Upper lobe of left lung (tissue), 6 donors: ENCODE data around the gene UBAC2. TPM values are rescaled to one million over a fixed set of nuclear protein-coding genes. Genes with fewer than 3 reads are reported as not detected.

Source experiments
- ATAC-seq, 2 donors: fragments of 200-7000 bp; cut with Tn5 transposase; one replicate each; pipeline ENCODE4 v1.9.1; 2022; ENCODE audit warnings: mild to moderate bottlenecking in 2 of 2, moderate library complexity in 2 of 2; ENCODE audit not compliant: low FRiP score in 2 of 2
- DNase-seq, 2 donors: peaks; one replicate each; pipeline ENCODE4 v3.0.0-alpha.2; 2019 to 2020
- H3K27ac ChIP-seq, 4 donors: fragments of 200-600 bp; sonication (generic); one replicate each; pipeline ENCODE4 v1.5.1; 2016 to 2019
- H3K27me3 ChIP-seq, 4 donors: fragments of 200-600 bp; sonication (generic); one replicate each; pipeline ENCODE4 v1.5.1; 2017 to 2019
- H3K36me3 ChIP-seq, 4 donors: fragments of 200-600 bp; sonication (generic); one replicate each; pipeline ENCODE4 v1.5.1; 2016 to 2019
- H3K4me1 ChIP-seq, 4 donors: fragments of 200-600 bp; sonication (generic); one replicate each; pipeline ENCODE4 v1.5.1; 2018 to 2019
- H3K4me3 ChIP-seq, 4 donors: fragments of 200-600 bp; sonication (generic); one replicate each; pipeline ENCODE4 v1.5.1; 2017 to 2019; ENCODE audit warnings: mild to moderate bottlenecking in 2 of 4, moderate library complexity in 1 of 4
- H3K9me3 ChIP-seq, 4 donors: fragments of 200-600 bp; sonication (generic); one replicate each; pipeline ENCODE4 v1.5.1; 2018 to 2019
- EP300 ChIP-seq, 4 donors: sonication (generic); formaldehyde crosslinking; IDR thresholded peaks; one replicate each; pipeline ENCODE4 v1.5.1; 2017; ENCODE audit warnings: antibody characterized with exemption in 4 of 4, control low read depth in 2 of 4
- POLR2A ChIP-seq, 4 donors: fragments of 450-650 bp; IDR thresholded peaks; one replicate each; pipeline ENCODE4 v1.5.1; 2016 to 2017; ENCODE audit warnings: antibody characterized with exemption in 4 of 4, mild to moderate bottlenecking in 2 of 4
- POLR2AphosphoS5 ChIP-seq, 2 donors: sonication (generic); formaldehyde crosslinking; IDR thresholded peaks; one replicate each; pipeline ENCODE4 v1.5.1; 2017; ENCODE audit warnings: antibody characterized with exemption in 2 of 2
- WGBS, 2 donors: methylation state at CpG; one replicate each; pipeline ENCODE4 v1.1.5; 2017 to 2018; 5-methylcytosine and 5-hydroxymethylcytosine counted together
- total RNA-seq, 6 donors: library from RNA; depleted of rRNA in 4 of 6; stranded (reverse); fragments of >200 nt in 4 of 6; gene quantifications; one replicate each; pipeline versions ENCODE4 v1.1.0 to v1.2.1, GENCODE V29; 2016 to 2021
- TF ChIP-seq, protein P1 (sequence below), 6 experiments: fragments of 450-650 bp in 4 of 6; fragments of 200-600 bp in 2 of 6; sonication (generic) in 2 of 6; IDR thresholded peaks; one replicate each; pipeline ENCODE4 v1.5.1; 2016 to 2019; ENCODE audit warnings: antibody characterized with exemption in 6 of 6
- donor health status: DM: no; HTN: no; CAD: no; lungs with moderate emphysema.
- donor health status: DM: no; HTN: yes; CAD: no; lungs with severe emphysema.

Gene UBAC2
- total RNA-seq, 6 donors from 2014 or later = 29.3 to 55.5 (median 47.7) TPM

- TF ChIP-seq EP300 (IDR thresholded peaks at IDR 0.05) = no peak
- TF ChIP-seq POLR2A (IDR thresholded peaks at IDR 0.05) = no peak
- TF ChIP-seq, protein P1, sequence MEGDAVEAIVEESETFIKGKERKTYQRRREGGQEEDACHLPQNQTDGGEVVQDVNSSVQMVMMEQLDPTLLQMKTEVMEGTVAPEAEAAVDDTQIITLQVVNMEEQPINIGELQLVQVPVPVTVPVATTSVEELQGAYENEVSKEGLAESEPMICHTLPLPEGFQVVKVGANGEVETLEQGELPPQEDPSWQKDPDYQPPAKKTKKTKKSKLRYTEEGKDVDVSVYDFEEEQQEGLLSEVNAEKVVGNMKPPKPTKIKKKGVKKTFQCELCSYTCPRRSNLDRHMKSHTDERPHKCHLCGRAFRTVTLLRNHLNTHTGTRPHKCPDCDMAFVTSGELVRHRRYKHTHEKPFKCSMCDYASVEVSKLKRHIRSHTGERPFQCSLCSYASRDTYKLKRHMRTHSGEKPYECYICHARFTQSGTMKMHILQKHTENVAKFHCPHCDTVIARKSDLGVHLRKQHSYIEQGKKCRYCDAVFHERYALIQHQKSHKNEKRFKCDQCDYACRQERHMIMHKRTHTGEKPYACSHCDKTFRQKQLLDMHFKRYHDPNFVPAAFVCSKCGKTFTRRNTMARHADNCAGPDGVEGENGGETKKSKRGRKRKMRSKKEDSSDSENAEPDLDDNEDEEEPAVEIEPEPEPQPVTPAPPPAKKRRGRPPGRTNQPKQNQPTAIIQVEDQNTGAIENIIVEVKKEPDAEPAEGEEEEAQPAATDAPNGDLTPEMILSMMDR (IDR thresholded peaks at IDR 0.05) = no peak
- TF ChIP-seq POLR2AphosphoS5 (IDR thresholded peaks at IDR 0.05) = no peak
- WGBS, 2 donors = 74 to 78% methylated on average over 16 to 18 of the region's 18 CpGs
- no peak for DNase-seq
- Histone ChIP-seq H3K36me3 (no peaks in the 10 kb centered on the region), H3K27me3 (no peaks in the 10 kb centered on the region), H3K4me3 (peak overlapping the region in 1 of 4 donors; percentile 33), H3K9me3 (no peaks in the 10 kb centered on the region), H3K4me1 (peaks cover 18 to 23% (median 19%) of the 10 kb centered on the region in 4 donors), H3K27ac (peak overlapping the region; percentile 49 to 68 (median 56))
- ATAC-seq = no peak
These were observed 231.4 kb downstream of the UBAC2 start for GRCh38 chr13:99431927-99432608.

DNA sequence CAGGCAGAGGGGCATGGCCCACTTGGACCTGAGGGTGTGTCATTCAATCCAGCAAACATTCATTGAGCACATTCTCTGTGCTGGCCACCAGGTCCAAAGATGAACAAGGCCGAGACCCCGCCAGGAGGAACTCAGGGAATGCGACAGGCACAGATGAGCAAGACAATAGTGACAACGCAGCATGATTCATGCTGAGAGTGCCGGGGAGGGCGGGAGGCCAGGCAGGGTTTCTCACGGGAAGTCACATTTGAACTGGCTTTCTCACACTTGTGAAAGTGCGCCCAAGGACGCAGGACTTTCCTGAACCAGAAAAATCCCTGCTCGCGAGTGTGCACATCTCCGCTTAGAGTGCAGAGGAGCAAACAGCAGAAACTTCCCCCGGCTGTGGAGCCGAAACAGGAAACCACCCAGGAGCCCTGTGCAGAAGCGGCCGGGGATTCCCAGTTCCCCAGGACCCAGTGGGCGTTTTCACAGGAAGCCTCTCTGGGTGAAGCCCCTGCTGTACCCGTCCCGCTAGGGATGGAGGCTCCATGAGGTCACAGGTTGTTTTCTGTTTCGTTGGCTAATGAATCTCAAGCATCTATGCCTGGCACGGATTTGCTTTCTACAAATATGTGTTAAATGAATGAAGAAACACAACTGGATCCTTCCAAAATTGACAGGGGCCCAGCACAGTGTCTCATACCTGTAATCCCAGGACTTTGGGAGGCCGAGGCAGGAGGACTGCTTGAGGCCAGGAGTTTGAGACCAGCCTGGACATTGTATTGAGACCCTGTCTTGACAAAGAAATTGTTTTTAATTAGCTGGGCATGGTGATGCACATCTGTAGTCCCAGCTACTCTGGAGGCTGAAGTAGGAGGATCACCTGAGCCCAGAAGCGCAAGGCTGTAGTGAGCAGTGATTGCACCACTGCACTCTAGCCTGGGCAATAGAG is 232.2 kb downstream of the UBAC2 start:
- Histone ChIP-seq H3K27me3 (no peaks in the 10 kb centered on the region), H3K4me3 (peak overlapping the region in 3 of 4 donors; percentile 7 to 33 (median 23)), H3K36me3 (no peaks in the 10 kb centered on the region), H3K9me3 (no peaks in the 10 kb centered on the region), H3K4me1 (peaks cover 22 to 27% (median 22%) of the 10 kb centered on the region in 4 donors), H3K27ac (peak overlapping the region; percentile 49 to 68 (median 56))
- TF ChIP-seq, protein P1 (IDR thresholded peaks at IDR 0.05) = peak in 1 of 6 experiments; percentile 35
- TF ChIP-seq POLR2A (IDR thresholded peaks at IDR 0.05) = peak in 1 of 4 donors; percentile 46
- TF ChIP-seq POLR2AphosphoS5 (IDR thresholded peaks at IDR 0.05) = peak; percentile 54 to 55
- TF ChIP-seq EP300 (IDR thresholded peaks at IDR 0.05) = peak in 1 of 4 donors; percentile 16
- DNase-seq (peak in 1 of 2 donors; percentile 78), ATAC-seq (peak; percentile 15 to 77)
- 22 to 51% methylated on average over 6 to 23 of the region's 23 CpGs for WGBS, 2 donors

DNA sequence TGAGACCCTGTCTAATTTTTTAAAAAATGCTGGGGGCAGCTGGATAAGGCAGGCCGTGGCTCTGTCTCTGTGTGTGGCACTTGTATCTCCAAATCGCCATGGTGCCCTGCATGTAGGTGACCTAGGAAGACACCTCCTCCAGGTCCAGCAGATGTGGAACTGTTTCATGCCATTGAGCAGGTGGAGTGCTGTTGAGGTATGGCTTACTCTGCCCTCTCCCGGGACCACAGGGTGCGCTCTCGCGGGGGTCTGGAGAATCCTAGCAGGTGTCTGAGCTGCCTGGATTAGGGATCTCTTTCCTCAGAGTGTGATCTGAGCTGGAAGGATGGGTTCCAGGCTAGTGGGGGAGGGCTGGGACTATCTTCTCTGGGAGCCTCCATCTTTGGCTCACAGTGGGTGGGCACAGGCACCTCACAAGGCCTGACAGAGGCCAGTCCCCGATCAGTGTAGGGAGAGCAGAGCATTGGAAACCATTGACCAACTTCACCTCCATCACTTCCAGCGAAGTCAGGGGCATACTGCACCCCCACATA is 233.0 kb downstream of the UBAC2 start:
- DNase-seq = no peak

DNA sequence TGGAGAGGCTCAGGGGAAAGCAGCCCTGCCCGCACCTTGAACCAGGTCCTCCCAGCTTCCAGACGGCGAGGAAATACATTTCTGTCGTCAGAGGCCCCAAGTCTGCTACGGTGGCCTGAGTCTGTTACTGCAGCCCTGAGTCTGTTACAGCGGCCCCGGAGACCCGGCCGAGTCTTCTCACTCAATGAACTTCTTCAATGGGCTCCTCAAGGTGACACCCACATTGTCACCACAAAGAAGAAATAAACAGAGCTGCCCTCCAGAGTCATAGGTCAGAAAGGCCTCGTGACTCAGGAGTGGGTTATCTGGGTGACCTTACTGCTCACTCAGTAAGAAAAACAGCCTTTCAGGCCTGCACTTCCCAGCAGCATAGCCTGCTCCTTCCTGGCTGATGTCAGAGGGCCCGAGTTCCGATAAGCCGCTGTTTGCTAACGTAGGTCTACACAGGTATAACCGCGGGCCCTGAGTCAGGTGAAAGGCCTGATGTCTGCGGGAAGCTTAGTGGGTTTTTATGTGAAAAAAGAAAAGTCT is 233.7 kb downstream of the UBAC2 start:
- WGBS, 2 donors = 83 to 88% methylated on average over 16 to 17 of the region's 17 CpGs
- ATAC-seq (no peak), DNase-seq (peak in 1 of 2 donors; percentile 35)
- no peak overlapping the region for H3K4me3 ChIP-seq
- no peaks in the 10 kb centered on the region for H3K27me3 ChIP-seq
- H3K9me3 ChIP-seq = no peaks in the 10 kb centered on the region
- H3K36me3 ChIP-seq = no peaks in the 10 kb centered on the region
- peak overlapping the region in 1 of 4 donors; percentile 68 for H3K27ac ChIP-seq
- H3K4me1 ChIP-seq = peaks cover 22 to 28% (median 25%) of the 10 kb centered on the region in 4 donors
- TF ChIP-seq, protein P1 (IDR thresholded peaks at IDR 0.05) = no peak
- TF ChIP-seq POLR2AphosphoS5 (IDR thresholded peaks at IDR 0.05) (no peak), EP300 (IDR thresholded peaks at IDR 0.05) (no peak), POLR2A (IDR thresholded peaks at IDR 0.05) (no peak)

More for the DNA sequence above, 233.0 kb downstream of the UBAC2 start:
- H3K9me3 ChIP-seq = no peaks in the 10 kb centered on the region
- WGBS, 2 donors = 92 to 96% methylated on average over 4 to 7 of the region's 8 CpGs
- peaks cover 22 to 27% (median 22%) of the 10 kb centered on the region in 4 donors for H3K4me1 ChIP-seq
- no peaks in the 10 kb centered on the region for H3K27me3 ChIP-seq
- H3K4me3 ChIP-seq = no peak overlapping the region
- no peak for TF ChIP-seq POLR2AphosphoS5 (IDR thresholded peaks at IDR 0.05)
- TF ChIP-seq, protein P1 (IDR thresholded peaks at IDR 0.05) = no peak
- no peak for TF ChIP-seq POLR2A (IDR thresholded peaks at IDR 0.05)
- TF ChIP-seq EP300 (IDR thresholded peaks at IDR 0.05) = no peak
- H3K27ac ChIP-seq = peak overlapping the region in 1 of 4 donors; percentile 68
- no peaks in the 10 kb centered on the region for H3K36me3 ChIP-seq
- ATAC-seq = no peak
